HG02763 (cell line): ENCODE data around the gene UBAP2.
"Not testable (repeated sequence)": the region's sequence is repeated elsewhere in the genome, so short reads cannot be mapped to it uniquely, and the experiment has no call there.

Experiments used
- ATAC-seq: cut with Tn5 transposase; IDR thresholded peaks from one replicate; pipeline ENCODE4 v1.9.1; 2021; ENCODE audit warnings: mild to moderate bottlenecking, moderate library complexity; ENCODE audit not compliant: unreplicated experiment

Gene UBAP2

GRCh38 chr9:34047864-34048726 is 592 bp downstream of the UBAP2 start:
- peak; percentile 25 for ATAC-seq

GRCh38 chr9:34046784-34047379 is 1.8 kb downstream of the UBAP2 start:
- ATAC-seq, result no peak

- ATAC-seq, result no peak
These were observed 2.8 kb downstream of the UBAP2 start for GRCh38 chr9:34045903-34046302.

GRCh38 chr9:34042074-34042473 is 6.6 kb downstream of the UBAP2 start:
- not testable (repeated sequence) for ATAC-seq

- not testable (repeated sequence) for ATAC-seq
These were observed 9.8 kb downstream of the UBAP2 start for GRCh38 chr9:34038851-34039250.

- no peak for ATAC-seq
These were observed 11.1 kb downstream of the UBAP2 start for GRCh38 chr9:34037626-34038025.

GRCh38 chr9:34036625-34037024 is 12.1 kb downstream of the UBAP2 start:
- no peak for ATAC-seq

GRCh38 chr9:34035656-34036055 is 13.0 kb downstream of the UBAP2 start:
- no peak for ATAC-seq

- no peak for ATAC-seq
These were observed 14.0 kb downstream of the UBAP2 start for GRCh38 chr9:34034698-34035065.

- ATAC-seq, result no peak
These were observed 16.1 kb downstream of the UBAP2 start for GRCh38 chr9:34032631-34033030.

GRCh38 chr9:34027845-34028574 is 20.7 kb downstream of the UBAP2 start:
- no peak for ATAC-seq

- ATAC-seq, result no peak
These were observed 22.9 kb downstream of the UBAP2 start for GRCh38 chr9:34025811-34026210.

GRCh38 chr9:34025062-34025461 is 23.6 kb downstream of the UBAP2 start:
- ATAC-seq, result no peak

GRCh38 chr9:34024476-34024875 is 24.2 kb downstream of the UBAP2 start:
- ATAC-seq, result not testable (repeated sequence)

- ATAC-seq, result no peak
These were observed 32.5 kb downstream of the UBAP2 start for GRCh38 chr9:34016149-34016548.

GRCh38 chr9:34010979-34011378 is 37.7 kb downstream of the UBAP2 start:
- no peak for ATAC-seq

- ATAC-seq, result no peak
These were observed 46.7 kb downstream of the UBAP2 start for GRCh38 chr9:34001951-34002350.

GRCh38 chr9:34001298-34001697 is 47.4 kb downstream of the UBAP2 start:
- no peak for ATAC-seq

GRCh38 chr9:33995449-33995848 is 53.2 kb downstream of the UBAP2 start:
- ATAC-seq, result no peak

GRCh38 chr9:33993104-33993503 is 55.6 kb downstream of the UBAP2 start:
- no peak for ATAC-seq

- ATAC-seq, result no peak
These were observed 56.1 kb downstream of the UBAP2 start for GRCh38 chr9:33992632-33993031.
